Measurements from ENCODE around the gene IPMK.

- TF ChIP-seq CTCF (conservative IDR thresholded peaks at IDR 0.05) (no peak), EZH2 (IDR thresholded peaks at IDR 0.05; ENCODE audit: low read depth) (no peak)
Measured at GRCh38 chr10:58220769-58221451, 46.8 kb downstream of the IPMK start.
